Measurements from ENCODE around the gene PHF8. TPM values are rescaled to one million over a fixed set of nuclear protein-coding genes. Genes with fewer than 3 reads are reported as not detected.

The PHF8 gene
- total RNA-seq, 4 donors from 2014 or later, result 18.5 to 28.7 (median 22.8) TPM

DNA sequence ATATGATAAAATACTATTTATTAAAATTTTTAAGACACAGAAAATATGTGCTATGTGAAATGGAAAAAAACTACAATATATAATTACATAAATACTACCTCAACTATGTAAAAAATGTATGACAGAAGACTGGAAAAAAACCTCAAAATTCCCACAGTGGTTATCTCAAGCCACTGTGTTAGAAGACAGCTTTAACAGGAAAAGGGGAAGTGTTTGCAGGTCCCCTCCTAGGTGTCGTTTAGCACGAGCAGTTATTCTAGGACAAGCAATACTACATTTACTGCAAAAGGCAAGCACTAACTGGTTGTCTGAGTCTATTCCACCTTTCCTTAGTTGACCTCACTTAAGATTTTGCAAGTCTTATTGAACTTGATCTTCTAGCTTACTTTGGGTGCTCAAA lies 44.9 kb upstream of the PHF8 start:
- Histone ChIP-seq H3K27me3 (no peaks in the 10 kb centered on the region), H3K27ac (replicated peaks in 1 of 4) (no peak overlapping the region), H3K9me3 (no peaks in the 10 kb centered on the region), H3K4me3 (no peak overlapping the region), H3K36me3 (peaks cover 0 to 14% (median 12%) of the 10 kb centered on the region in 4 donors), H3K4me1 (no peaks in the 10 kb centered on the region)
- WGBS, result 80% methylated on average over 2 of the region's 2 CpGs
- intact Hi-C loops (cut with DNase I), result no loop called here
- TF ChIP-seq POLR2A (IDR thresholded peaks at IDR 0.05; ENCODE audit: low read depth) (no peak), EP300 (IDR thresholded peaks at IDR 0.05) (no peak), POLR2AphosphoS5 (IDR thresholded peaks at IDR 0.05) (no peak)
- TF ChIP-seq, protein P1, sequence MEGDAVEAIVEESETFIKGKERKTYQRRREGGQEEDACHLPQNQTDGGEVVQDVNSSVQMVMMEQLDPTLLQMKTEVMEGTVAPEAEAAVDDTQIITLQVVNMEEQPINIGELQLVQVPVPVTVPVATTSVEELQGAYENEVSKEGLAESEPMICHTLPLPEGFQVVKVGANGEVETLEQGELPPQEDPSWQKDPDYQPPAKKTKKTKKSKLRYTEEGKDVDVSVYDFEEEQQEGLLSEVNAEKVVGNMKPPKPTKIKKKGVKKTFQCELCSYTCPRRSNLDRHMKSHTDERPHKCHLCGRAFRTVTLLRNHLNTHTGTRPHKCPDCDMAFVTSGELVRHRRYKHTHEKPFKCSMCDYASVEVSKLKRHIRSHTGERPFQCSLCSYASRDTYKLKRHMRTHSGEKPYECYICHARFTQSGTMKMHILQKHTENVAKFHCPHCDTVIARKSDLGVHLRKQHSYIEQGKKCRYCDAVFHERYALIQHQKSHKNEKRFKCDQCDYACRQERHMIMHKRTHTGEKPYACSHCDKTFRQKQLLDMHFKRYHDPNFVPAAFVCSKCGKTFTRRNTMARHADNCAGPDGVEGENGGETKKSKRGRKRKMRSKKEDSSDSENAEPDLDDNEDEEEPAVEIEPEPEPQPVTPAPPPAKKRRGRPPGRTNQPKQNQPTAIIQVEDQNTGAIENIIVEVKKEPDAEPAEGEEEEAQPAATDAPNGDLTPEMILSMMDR (IDR thresholded peaks at IDR 0.05), result no peak
- no peak for DNase-seq (ENCODE audit: extremely low spot score)

DNA sequence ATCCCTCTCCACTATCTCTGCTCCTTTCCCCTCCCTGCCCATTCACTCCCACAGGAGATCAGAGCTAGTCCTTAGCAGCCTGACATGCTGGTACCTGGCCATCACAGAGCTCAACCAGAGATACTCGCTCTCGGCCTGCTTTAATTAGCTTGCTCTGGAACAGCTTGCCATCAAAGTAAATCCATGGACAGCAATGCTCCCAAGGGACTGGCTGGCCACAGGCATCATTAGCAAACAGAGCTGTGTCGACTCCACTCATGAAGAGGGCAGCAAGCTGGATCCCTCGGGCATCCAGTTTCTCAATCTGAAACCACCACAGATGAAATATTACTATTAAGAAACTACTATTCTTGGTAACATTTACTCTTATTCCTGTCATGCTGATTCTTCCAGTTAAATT lies 43.4 kb upstream of the PHF8 start:
- Histone ChIP-seq H3K27ac (replicated peaks in 1 of 4) (no peak overlapping the region), H3K36me3 (peaks cover 0 to 15% (median 14%) of the 10 kb centered on the region in 4 donors), H3K27me3 (no peaks in the 10 kb centered on the region), H3K4me3 (no peak overlapping the region), H3K9me3 (no peaks in the 10 kb centered on the region), H3K4me1 (no peaks in the 10 kb centered on the region)
- DNase-seq (ENCODE audit: extremely low spot score), result no peak
- intact Hi-C loops (cut with DNase I), result no loop called here
- 76% methylated on average over 4 of the region's 4 CpGs for WGBS
- no peak for TF ChIP-seq POLR2A (IDR thresholded peaks at IDR 0.05; ENCODE audit: low read depth)
- no peak for TF ChIP-seq EP300 (IDR thresholded peaks at IDR 0.05)
- TF ChIP-seq, protein P1 (IDR thresholded peaks at IDR 0.05), result no peak
- TF ChIP-seq POLR2AphosphoS5 (IDR thresholded peaks at IDR 0.05), result no peak

DNA sequence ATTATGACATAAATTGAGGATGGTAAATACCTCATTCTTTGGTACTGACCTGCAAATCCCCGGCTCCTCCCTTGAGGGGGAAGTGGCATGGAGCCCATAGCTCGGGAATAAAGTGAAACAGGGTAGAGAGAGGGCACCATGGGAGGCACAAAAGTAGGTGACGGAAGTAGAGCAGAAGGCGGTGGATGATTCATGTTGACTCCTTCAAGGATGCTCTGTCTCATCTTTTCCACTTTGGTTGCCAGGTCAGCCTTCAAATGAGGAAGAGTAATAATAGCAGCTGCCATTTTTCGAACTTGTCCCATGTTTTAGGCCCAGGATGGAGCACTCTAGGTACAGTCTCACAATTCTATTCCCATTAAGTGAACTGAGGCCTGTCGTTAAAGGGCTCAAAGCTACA lies 41.4 kb upstream of the PHF8 start:
- 82% methylated on average over 6 of the region's 6 CpGs for WGBS

DNA sequence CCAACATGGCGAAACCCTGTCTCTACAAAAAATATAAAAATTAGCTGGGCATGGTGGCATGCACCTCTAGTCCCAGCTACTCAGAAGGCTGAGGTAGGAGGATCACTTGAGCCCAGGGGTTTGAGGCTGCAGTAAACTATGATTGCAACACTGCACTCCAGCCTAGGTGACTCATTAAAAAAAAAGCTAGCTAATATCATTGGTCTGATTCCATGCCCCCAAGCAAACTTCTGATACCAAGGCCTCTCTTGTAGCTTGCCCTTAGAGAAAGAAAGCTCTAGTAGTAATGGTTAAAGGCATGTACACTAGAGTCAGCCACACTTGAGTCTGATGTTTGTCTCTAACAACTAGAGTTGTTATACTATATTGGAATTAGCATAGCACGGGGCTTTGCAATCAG lies 32.6 kb upstream of the PHF8 start:
- Histone ChIP-seq H3K27ac (replicated peaks in 1 of 4) (no peak overlapping the region), H3K36me3 (peaks cover 0 to 32% (median 6%) of the 10 kb centered on the region in 4 donors), H3K9me3 (no peaks in the 10 kb centered on the region), H3K4me3 (no peak overlapping the region), H3K27me3 (no peaks in the 10 kb centered on the region), H3K4me1 (no peaks in the 10 kb centered on the region)
- intact Hi-C loops (cut with DNase I), result no loop called here
- no peak for TF ChIP-seq POLR2AphosphoS5 (IDR thresholded peaks at IDR 0.05)
- WGBS, result 89% methylated on average over 2 of the region's 2 CpGs
- DNase-seq (ENCODE audit: extremely low spot score), result no peak

More for the DNA sequence above, 41.4 kb upstream of the PHF8 start:
- Histone ChIP-seq H3K9me3 (no peaks in the 10 kb centered on the region), H3K27ac (replicated peaks in 1 of 4) (no peak overlapping the region), H3K4me1 (no peaks in the 10 kb centered on the region), H3K36me3 (peaks cover 0 to 19% (median 16%) of the 10 kb centered on the region in 4 donors), H3K27me3 (no peaks in the 10 kb centered on the region), H3K4me3 (no peak overlapping the region)
- DNase-seq (ENCODE audit: extremely low spot score), result no peak
- TF ChIP-seq EP300 (IDR thresholded peaks at IDR 0.05), result no peak
- TF ChIP-seq POLR2A (IDR thresholded peaks at IDR 0.05; ENCODE audit: low read depth), result no peak
- TF ChIP-seq POLR2AphosphoS5 (IDR thresholded peaks at IDR 0.05), result no peak
- TF ChIP-seq, protein P1 (IDR thresholded peaks at IDR 0.05), result no peak
- intact Hi-C loops (cut with DNase I), result no loop called here

DNA sequence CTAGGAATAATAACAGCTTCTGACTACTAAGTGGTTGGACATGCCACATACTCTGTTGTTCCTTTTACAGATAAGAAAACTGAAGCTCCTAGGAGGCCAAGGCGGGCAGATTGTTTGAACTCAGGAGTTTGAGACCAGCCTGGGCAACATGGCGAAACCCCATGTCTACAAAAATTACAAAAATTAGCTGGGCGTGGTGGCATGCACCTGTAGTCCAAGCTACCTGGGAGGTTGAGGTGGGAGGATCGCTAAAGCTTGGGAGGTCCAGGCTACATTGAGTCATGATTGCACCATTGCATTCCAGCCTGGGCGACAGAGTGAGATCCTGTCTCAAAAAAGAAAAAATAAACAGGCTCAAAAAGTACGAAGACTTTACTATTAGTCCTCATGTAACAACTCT lies 30.6 kb upstream of the PHF8 start:
- DNase-seq (ENCODE audit: extremely low spot score), result no peak
- Histone ChIP-seq H3K27me3 (no peaks in the 10 kb centered on the region), H3K4me3 (no peak overlapping the region), H3K9me3 (no peaks in the 10 kb centered on the region), H3K4me1 (no peaks in the 10 kb centered on the region), H3K36me3 (peaks cover 0 to 32% (median 3%) of the 10 kb centered on the region in 4 donors), H3K27ac (replicated peaks in 1 of 4) (no peak overlapping the region)
- 87% methylated on average over 6 of the region's 6 CpGs for WGBS
- no peak for TF ChIP-seq EP300 (IDR thresholded peaks at IDR 0.05)
- TF ChIP-seq POLR2AphosphoS5 (IDR thresholded peaks at IDR 0.05), result no peak
- no peak for TF ChIP-seq POLR2A (IDR thresholded peaks at IDR 0.05; ENCODE audit: low read depth)
- TF ChIP-seq, protein P1 (IDR thresholded peaks at IDR 0.05), result no peak
- intact Hi-C loops (cut with DNase I), result no loop called here
